Sigmoid colon (tissue), 7 donors: ENCODE results near the gene RBM46. TPM values are rescaled to one million over a fixed set of nuclear protein-coding genes. Genes with fewer than 3 reads are reported as not detected.

Experiments used
- DNase-seq: peaks from one replicate; pipeline ENCODE4 v3.0.0-alpha.2; 2019
- H3K27ac ChIP-seq, 4 donors: fragments of 200-600 bp; sonication (generic); one replicate each; pipeline ENCODE4 v1.5.1; 2016 to 2019; ENCODE audit warnings: mild to moderate bottlenecking in 1 of 4
- H3K27me3 ChIP-seq, 3 donors: fragments of 200-600 bp; sonication (generic); one replicate each; pipeline ENCODE4 v1.5.1; 2019; ENCODE audit warnings: mild to moderate bottlenecking in 1 of 3
- H3K36me3 ChIP-seq, 4 donors: fragments of 200-600 bp; sonication (generic); one replicate each; pipeline ENCODE4 v1.5.1; 2016 to 2019
- H3K4me1 ChIP-seq, 4 donors: fragments of 200-600 bp; sonication (generic); one replicate each; pipeline ENCODE4 v1.5.1; 2017 to 2019
- H3K4me3 ChIP-seq, 4 donors: fragments of 200-600 bp; sonication (generic); one replicate each; pipeline ENCODE4 v1.5.1; 2017 to 2019; ENCODE audit warnings: mild to moderate bottlenecking in 2 of 4, moderate library complexity in 1 of 4
- H3K9me3 ChIP-seq, 4 donors: fragments of 200-600 bp in 3 of 4; sonication (generic) in 3 of 4; one replicate each; pipeline versions ENCODE4 v1.5.1 to v1.6.1; 2013 to 2019
- CTCF ChIP-seq, 4 experiments: fragments of 450-650 bp in 3 of 4; fragments of 200-600 bp in 1 of 4; IDR thresholded peaks; one replicate each; pipeline ENCODE4 v1.5.1; 2016 to 2019; ENCODE audit warnings: antibody characterized with exemption in 4 of 4, mild to moderate bottlenecking in 3 of 4, moderate library complexity in 2 of 4
- EP300 ChIP-seq, 4 donors: sonication (generic); formaldehyde crosslinking; IDR thresholded peaks; one replicate each; pipeline ENCODE4 v1.6.1; 2017; ENCODE audit warnings: antibody characterized with exemption in 4 of 4
- POLR2A ChIP-seq, 2 donors: fragments of 450-650 bp; IDR thresholded peaks; one replicate each; pipeline ENCODE4 v1.6.1; 2016; ENCODE audit warnings: antibody characterized with exemption in 2 of 2, mild to moderate bottlenecking in 2 of 2, moderate library complexity in 2 of 2
- POLR2AphosphoS5 ChIP-seq, 4 donors: sonication (generic); formaldehyde crosslinking; IDR thresholded peaks; one replicate each; pipeline ENCODE4 v1.6.1; 2017; ENCODE audit warnings: antibody characterized with exemption in 4 of 4
- WGBS, 2 donors: extraction: QIAGEN DNeasy Blood & Tissue Kit; methylation state at CpG; one replicate each; pipeline ENCODE4 v1.1.7; 2013; 5-methylcytosine and 5-hydroxymethylcytosine counted together
- intact Hi-C: fragments of 100-400 bp; cut with DNase I; formaldehyde crosslinking; loops from one replicate; pipeline ENCODE4 v1.15.1; 2023
- polyA plus RNA-seq, 3 donors: library from polyadenylated mRNA; stranded (reverse); fragments of 200-250 nt; gene quantifications; one replicate each; pipeline ENCODE4 v1.2.3, GENCODE V29; 2013
- total RNA-seq, 4 donors: library from RNA; depleted of rRNA; stranded (reverse); fragments of >200 nt; gene quantifications; one replicate each; pipeline ENCODE4 v1.1.0, GENCODE V29; 2016
- donor health status: healthy with polysubstance abuse.
- donor health status: Bipolar disorder and iron deficiency.
- donor health status: healthy.

The RBM46 gene
- total and polyA plus RNA-seq, 7 donors, result 2.1 to 4.1 TPM; not detected in 5

GRCh38 chr4:154807042-154807630 lies 26.1 kb downstream of the RBM46 start:
- Histone ChIP-seq H3K9me3 (no peaks in the 10 kb centered on the region), H3K4me3 (no peak overlapping the region), H3K36me3 (no peaks in the 10 kb centered on the region), H3K27ac (no peak overlapping the region), H3K4me1 (no peaks in the 10 kb centered on the region), H3K27me3 (no peaks in the 10 kb centered on the region)
- intact Hi-C loops, result no loop called here
- 19 to 26% methylated on average over 3 of the region's 3 CpGs for WGBS, 2 donors
- DNase-seq, result no peak
- TF ChIP-seq POLR2AphosphoS5 (IDR thresholded peaks at IDR 0.05) (no peak), POLR2A (IDR thresholded peaks at IDR 0.05) (no peak), CTCF (IDR thresholded peaks at IDR 0.05) (peak; percentile 8 to 55 (median 24)), EP300 (IDR thresholded peaks at IDR 0.05) (no peak)

- intact Hi-C loops, result no loop called here
Observed at GRCh38 chr4:154818230-154818629, 37.2 kb downstream of the RBM46 start.

GRCh38 chr4:154822775-154823174 lies 41.7 kb downstream of the RBM46 start:
- no peaks in the 10 kb centered on the region for H3K4me1 ChIP-seq
- no peak overlapping the region for H3K27ac ChIP-seq
- no peak overlapping the region for H3K4me3 ChIP-seq
- no peak for DNase-seq
- no peak for TF ChIP-seq POLR2A (IDR thresholded peaks at IDR 0.05)
- no peak for TF ChIP-seq POLR2AphosphoS5 (IDR thresholded peaks at IDR 0.05)
- no peak for TF ChIP-seq EP300 (IDR thresholded peaks at IDR 0.05)
- no peak for TF ChIP-seq CTCF (IDR thresholded peaks at IDR 0.05)
- H3K9me3 ChIP-seq, result no peaks in the 10 kb centered on the region
- intact Hi-C loops, result no loop called here
- no peaks in the 10 kb centered on the region for H3K27me3 ChIP-seq
- no peaks in the 10 kb centered on the region for H3K36me3 ChIP-seq

More at GRCh38 chr4:154818230-154818629, 37.2 kb downstream of the RBM46 start:
- Histone ChIP-seq H3K9me3 (no peaks in the 10 kb centered on the region), H3K27me3 (no peaks in the 10 kb centered on the region), H3K4me1 (no peaks in the 10 kb centered on the region), H3K27ac (no peak overlapping the region), H3K4me3 (no peak overlapping the region), H3K36me3 (no peaks in the 10 kb centered on the region)
- DNase-seq, result no peak
- TF ChIP-seq POLR2A (IDR thresholded peaks at IDR 0.05), result no peak
- no peak for TF ChIP-seq CTCF (IDR thresholded peaks at IDR 0.05)
- TF ChIP-seq EP300 (IDR thresholded peaks at IDR 0.05), result no peak
- TF ChIP-seq POLR2AphosphoS5 (IDR thresholded peaks at IDR 0.05), result no peak

GRCh38 chr4:154836030-154836429 lies 55.0 kb downstream of the RBM46 start:
- no peak for TF ChIP-seq CTCF (IDR thresholded peaks at IDR 0.05)
- TF ChIP-seq POLR2AphosphoS5 (IDR thresholded peaks at IDR 0.05), result no peak
- no peak for TF ChIP-seq EP300 (IDR thresholded peaks at IDR 0.05)
- no peak for TF ChIP-seq POLR2A (IDR thresholded peaks at IDR 0.05)
- DNase-seq, result no peak
- WGBS, 2 donors, result 47% methylated on average over 3 of the region's 3 CpGs
- Histone ChIP-seq H3K27me3 (no peaks in the 10 kb centered on the region), H3K27ac (no peak overlapping the region), H3K4me1 (no peaks in the 10 kb centered on the region), H3K36me3 (no peaks in the 10 kb centered on the region), H3K4me3 (no peak overlapping the region), H3K9me3 (no peaks in the 10 kb centered on the region)
- intact Hi-C loops, result no loop called here

GRCh38 chr4:154836513-154836912 lies 55.4 kb downstream of the RBM46 start:
- no peak overlapping the region for H3K27ac ChIP-seq
- 12 to 21% methylated on average over 3 of the region's 3 CpGs for WGBS, 2 donors
- TF ChIP-seq POLR2AphosphoS5 (IDR thresholded peaks at IDR 0.05) (no peak), CTCF (IDR thresholded peaks at IDR 0.05) (no peak), EP300 (IDR thresholded peaks at IDR 0.05) (no peak), POLR2A (IDR thresholded peaks at IDR 0.05) (no peak)
- H3K27me3 ChIP-seq, result no peaks in the 10 kb centered on the region
- intact Hi-C loops, result no loop called here
- H3K4me3 ChIP-seq, result no peak overlapping the region
- H3K36me3 ChIP-seq, result no peaks in the 10 kb centered on the region
- H3K9me3 ChIP-seq, result no peaks in the 10 kb centered on the region
- no peaks in the 10 kb centered on the region for H3K4me1 ChIP-seq
- no peak for DNase-seq
